ENCODE measurements around the gene DOCK8. TPM values are rescaled to one million over a fixed set of nuclear protein-coding genes. Genes with fewer than 3 reads are reported as not detected.

DOCK8 gene
- total and polyA plus RNA-seq, 2 of the 13 experiments (the other 11 are each of a cell fraction or from before 2014, with no cell fraction given) = 0.28 to 0.38 TPM

DNA sequence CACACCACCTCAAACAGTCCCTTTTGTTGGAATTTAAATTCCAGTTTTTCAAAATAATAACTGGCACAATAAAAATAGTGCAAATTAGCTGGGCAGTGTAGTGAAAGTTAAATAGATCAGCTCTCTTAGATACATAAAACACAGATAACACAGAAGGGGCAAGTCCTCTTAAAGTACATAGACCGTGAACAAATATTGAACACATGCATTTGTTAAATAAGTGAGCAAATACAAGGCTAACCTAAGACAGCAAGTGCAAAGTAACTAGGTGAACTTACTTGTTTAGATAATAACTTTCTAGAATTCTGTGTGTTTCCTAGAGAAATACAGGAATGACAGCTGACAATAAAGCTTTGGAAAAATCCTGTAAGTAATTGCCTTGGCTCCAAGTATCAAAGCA lies 280.1 kb downstream of the DOCK8 start (continued):
- TF ChIP-seq SOX13 (IDR thresholded peaks at IDR 0.05) (no peak), SOX13 (CRISPR knock-in tag; conservative IDR thresholded peaks at IDR 0.05 in 1 of 2, IDR thresholded peaks at IDR 0.05 in 1 of 2) (peak in 1 of 2 experiments; percentile 67; a peak in 2 of 4 replicates), ZFX (CRISPR knock-in tag; IDR thresholded peaks at IDR 0.05; ENCODE audit: low read depth) (no peak), HDAC2 (CRISPR knock-in tag; IDR thresholded peaks at IDR 0.05) (no peak), YEATS4 (CRISPR knock-in tag; IDR thresholded peaks at IDR 0.05; ENCODE audit: borderline replicate concordance) (no peak), CEBPB (IDR thresholded peaks at IDR 0.05; ENCODE audit: borderline replicate concordance, low read depth, low read length) (no peak), ZFAT (CRISPR knock-in tag; conservative IDR thresholded peaks at IDR 0.05) (no peak), ISL2 (CRISPR knock-in tag; IDR thresholded peaks at IDR 0.05) (peak; percentile 55; the same call in 1 of the 2 replicates), FOXA3 (CRISPR knock-in tag; IDR thresholded peaks at IDR 0.05) (peak; percentile 75), ZNF274 (CRISPR knock-in tag; IDR thresholded peaks at IDR 0.05) (no peak), HINFP (CRISPR knock-in tag; IDR thresholded peaks at IDR 0.05; ENCODE audit: low read depth) (no peak), ZNF777 (CRISPR knock-in tag; IDR thresholded peaks at IDR 0.05) (no peak), ZNF3 (CRISPR knock-in tag; IDR thresholded peaks at IDR 0.05) (no peak), ZNF569 (CRISPR knock-in tag; IDR thresholded peaks at IDR 0.05; ENCODE audit: borderline replicate concordance) (no peak), POLR2AphosphoS2 (IDR thresholded peaks at IDR 0.05; ENCODE audit: low read depth, low read length) (no peak), ZNF7 (CRISPR knock-in tag; IDR thresholded peaks at IDR 0.05) (no peak), FOXK2 (IDR thresholded peaks at IDR 0.05) (no peak), RARA (CRISPR knock-in tag; IDR thresholded peaks at IDR 0.05) (peak; percentile 89), MED8 (CRISPR knock-in tag; IDR thresholded peaks at IDR 0.05; ENCODE audit: insufficient replicate concordance) (no peak), BRD4 (CRISPR knock-in tag; IDR thresholded peaks at IDR 0.05) (no peak), ZNF44 (CRISPR knock-in tag; IDR thresholded peaks at IDR 0.05) (no peak), TGIF2 (CRISPR knock-in tag; IDR thresholded peaks at IDR 0.05) (no peak), ZNF367 (CRISPR knock-in tag; IDR thresholded peaks at IDR 0.05; ENCODE audit: borderline replicate concordance) (no peak), ZNF577 (CRISPR knock-in tag; IDR thresholded peaks at IDR 0.05; ENCODE audit: borderline replicate concordance, low read depth) (no peak)
- TF ChIP-seq, protein P1, sequence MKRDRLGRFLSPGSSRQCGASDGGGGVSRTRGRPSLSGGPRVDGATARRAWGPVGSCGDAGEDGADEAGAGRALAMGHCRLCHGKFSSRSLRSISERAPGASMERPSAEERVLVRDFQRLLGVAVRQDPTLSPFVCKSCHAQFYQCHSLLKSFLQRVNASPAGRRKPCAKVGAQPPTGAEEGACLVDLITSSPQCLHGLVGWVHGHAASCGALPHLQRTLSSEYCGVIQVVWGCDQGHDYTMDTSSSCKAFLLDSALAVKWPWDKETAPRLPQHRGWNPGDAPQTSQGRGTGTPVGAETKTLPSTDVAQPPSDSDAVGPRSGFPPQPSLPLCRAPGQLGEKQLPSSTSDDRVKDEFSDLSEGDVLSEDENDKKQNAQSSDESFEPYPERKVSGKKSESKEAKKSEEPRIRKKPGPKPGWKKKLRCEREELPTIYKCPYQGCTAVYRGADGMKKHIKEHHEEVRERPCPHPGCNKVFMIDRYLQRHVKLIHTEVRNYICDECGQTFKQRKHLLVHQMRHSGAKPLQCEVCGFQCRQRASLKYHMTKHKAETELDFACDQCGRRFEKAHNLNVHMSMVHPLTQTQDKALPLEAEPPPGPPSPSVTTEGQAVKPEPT (CRISPR knock-in tag; IDR thresholded peaks at IDR 0.05; ENCODE audit: low read depth) = no peak
- TF ChIP-seq, protein P2, sequence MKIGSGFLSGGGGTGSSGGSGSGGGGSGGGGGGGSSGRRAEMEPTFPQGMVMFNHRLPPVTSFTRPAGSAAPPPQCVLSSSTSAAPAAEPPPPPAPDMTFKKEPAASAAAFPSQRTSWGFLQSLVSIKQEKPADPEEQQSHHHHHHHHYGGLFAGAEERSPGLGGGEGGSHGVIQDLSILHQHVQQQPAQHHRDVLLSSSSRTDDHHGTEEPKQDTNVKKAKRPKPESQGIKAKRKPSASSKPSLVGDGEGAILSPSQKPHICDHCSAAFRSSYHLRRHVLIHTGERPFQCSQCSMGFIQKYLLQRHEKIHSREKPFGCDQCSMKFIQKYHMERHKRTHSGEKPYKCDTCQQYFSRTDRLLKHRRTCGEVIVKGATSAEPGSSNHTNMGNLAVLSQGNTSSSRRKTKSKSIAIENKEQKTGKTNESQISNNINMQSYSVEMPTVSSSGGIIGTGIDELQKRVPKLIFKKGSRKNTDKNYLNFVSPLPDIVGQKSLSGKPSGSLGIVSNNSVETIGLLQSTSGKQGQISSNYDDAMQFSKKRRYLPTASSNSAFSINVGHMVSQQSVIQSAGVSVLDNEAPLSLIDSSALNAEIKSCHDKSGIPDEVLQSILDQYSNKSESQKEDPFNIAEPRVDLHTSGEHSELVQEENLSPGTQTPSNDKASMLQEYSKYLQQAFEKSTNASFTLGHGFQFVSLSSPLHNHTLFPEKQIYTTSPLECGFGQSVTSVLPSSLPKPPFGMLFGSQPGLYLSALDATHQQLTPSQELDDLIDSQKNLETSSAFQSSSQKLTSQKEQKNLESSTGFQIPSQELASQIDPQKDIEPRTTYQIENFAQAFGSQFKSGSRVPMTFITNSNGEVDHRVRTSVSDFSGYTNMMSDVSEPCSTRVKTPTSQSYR (CRISPR knock-in tag; IDR thresholded peaks at IDR 0.05; ENCODE audit: borderline replicate concordance) = no peak
- TF ChIP-seq, protein P3, sequence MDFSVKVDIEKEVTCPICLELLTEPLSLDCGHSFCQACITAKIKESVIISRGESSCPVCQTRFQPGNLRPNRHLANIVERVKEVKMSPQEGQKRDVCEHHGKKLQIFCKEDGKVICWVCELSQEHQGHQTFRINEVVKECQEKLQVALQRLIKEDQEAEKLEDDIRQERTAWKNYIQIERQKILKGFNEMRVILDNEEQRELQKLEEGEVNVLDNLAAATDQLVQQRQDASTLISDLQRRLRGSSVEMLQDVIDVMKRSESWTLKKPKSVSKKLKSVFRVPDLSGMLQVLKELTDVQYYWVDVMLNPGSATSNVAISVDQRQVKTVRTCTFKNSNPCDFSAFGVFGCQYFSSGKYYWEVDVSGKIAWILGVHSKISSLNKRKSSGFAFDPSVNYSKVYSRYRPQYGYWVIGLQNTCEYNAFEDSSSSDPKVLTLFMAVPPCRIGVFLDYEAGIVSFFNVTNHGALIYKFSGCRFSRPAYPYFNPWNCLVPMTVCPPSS (IDR thresholded peaks at IDR 0.05) = no peak
